Adrenal gland (tissue), 12 donors: Measurements from ENCODE around the gene SYNE2. TPM values are rescaled to one million over a fixed set of nuclear protein-coding genes. Genes with fewer than 3 reads are reported as not detected.

Experiments used
- DNase-seq, 7 donors: peaks; one replicate each; pipeline ENCODE4 v3.0.0-alpha.2; 2019 to 2020
- H3K27ac ChIP-seq, 5 donors: fragments of 200-600 bp; sonication (generic) in 4 of 5; 1 replicate in 3 of 5; 2 replicates in 2 of 5; pipeline versions ENCODE4 v1.5.1 to v1.8.0; 2016 to 2020; ENCODE audit warnings: mild to moderate bottlenecking in 1 of 5
- H3K27me3 ChIP-seq: fragments of 200-600 bp; 2 replicates; pipeline ENCODE4 v1.8.0; 2021
- H3K36me3 ChIP-seq, 2 donors: fragments of 200-600 bp; replicated peaks in 1 of 2; 1 replicate in 1 of 2; 2 replicates in 1 of 2; pipeline versions ENCODE4 v1.5.1 to v1.8.0; 2018 to 2022
- H3K4me1 ChIP-seq, 2 donors: fragments of 200-600 bp; replicated peaks in 1 of 2; 1 replicate in 1 of 2; 2 replicates in 1 of 2; pipeline versions ENCODE4 v1.5.1 to v1.8.0; 2018 to 2021
- H3K4me3 ChIP-seq, 4 donors: fragments of 200-600 bp; sonication (generic) in 3 of 4; one replicate each; pipeline ENCODE4 v1.5.1; 2016 to 2018
- H3K9me3 ChIP-seq, 3 donors: fragments of 200-600 bp; sonication (generic) in 1 of 3; replicated peaks in 1 of 3; 1 replicate in 2 of 3; 2 replicates in 1 of 3; pipeline versions ENCODE4 v1.5.1 to v1.8.0; 2016 to 2021
- CTCF ChIP-seq, 6 experiments: fragments of 450-650 bp in 4 of 6; fragments of 200-600 bp in 2 of 6; sonication (generic) in 1 of 6; IDR thresholded peaks; 1 replicate in 5 of 6; 2 replicates in 1 of 6; pipeline versions ENCODE4 v1.5.1 to v1.8.0; 2016 to 2021; ENCODE audit warnings: antibody characterized with exemption in 6 of 6, mild to moderate bottlenecking in 2 of 6, moderate library complexity in 1 of 6
- POLR2A ChIP-seq, 2 donors: fragments of 450-650 bp; IDR thresholded peaks; one replicate each; pipeline ENCODE4 v1.6.1; 2017; ENCODE audit warnings: antibody characterized with exemption in 2 of 2, mild to moderate bottlenecking in 2 of 2, moderate library complexity in 1 of 2
- WGBS, 4 donors: extraction: QIAGEN DNeasy Blood & Tissue Kit in 2 of 4; methylation state at CpG; one replicate each; pipeline versions ENCODE4 v1.1.5 to v1.1.7; 2013 to 2017; 5-methylcytosine and 5-hydroxymethylcytosine counted together
- intact Hi-C, 2 donors: fragments of 100-400 bp; cut with DNase I; formaldehyde crosslinking; loops; one replicate each; pipeline versions ENCODE4 v1.14.1 to v1.15.0; 2022 to 2023
- polyA plus RNA-seq, 3 donors: library from polyadenylated mRNA; stranded (reverse); fragments of 200-250 nt in 2 of 3; fragments of 350-450 nt in 1 of 3; fragmentation: Illumina TruSeq in 1 of 3; extraction: RNeasy Lipid Tissue Mini Kit (QIAGEN cat#74804) in 1 of 3; gene quantifications; one replicate each; pipeline ENCODE4 v1.2.3, GENCODE V29; 2013 to 2014
- total RNA-seq, 9 donors: library from RNA; depleted of rRNA in 4 of 9; stranded (reverse); fragments of >200 nt in 4 of 9; fragments of 120-200 nt in 1 of 9; fragmentation: NEBNext Ultra II Directional in 1 of 9; extraction: Animal tissue kit (Norgen Biotek cat#: 25700) in 1 of 9; gene quantifications; one replicate each; pipeline versions ENCODE4 v1.1.0 to v1.2.4, GENCODE V29; 2013 to 2023
- donor health status: healthy with polysubstance abuse.
- donor health status: Bipolar disorder and iron deficiency.
- donor health status: DM: yes; HTN: yes; CAD: no.
- donor health status: DM: no; HTN: no; CAD: no.
- donor health status: DM: no; HTN: no; CAD: no.
- donor health status: DM: yes; HTN: yes; CAD: no.

Gene SYNE2
- total and polyA plus RNA-seq, 12 donors: 21.4 to 140 (median 56.1) TPM

- Histone ChIP-seq H3K27me3 (no peaks in the 10 kb centered on the region), H3K36me3 (no peaks in the 10 kb centered on the region), H3K9me3 (no peaks in the 10 kb centered on the region), H3K4me3 (no peak overlapping the region), H3K4me1 (peaks cover 2 to 33% of the 10 kb centered on the region in 2 donors), H3K27ac (no peak overlapping the region)
- no peak for TF ChIP-seq POLR2A (IDR thresholded peaks at IDR 0.05)
- TF ChIP-seq CTCF (IDR thresholded peaks at IDR 0.05): no peak
- DNase-seq: no peak
- intact Hi-C loops: no loop called here
These were observed 57.2 kb downstream of the SYNE2 start for GRCh38 chr14:63909984-63910383.

GRCh38 chr14:63910583-63911363 lies 58.0 kb downstream of the SYNE2 start:
- Histone ChIP-seq H3K27me3 (no peaks in the 10 kb centered on the region), H3K27ac (no peak overlapping the region), H3K9me3 (no peaks in the 10 kb centered on the region), H3K4me1 (peaks cover 2 to 33% of the 10 kb centered on the region in 2 donors), H3K4me3 (no peak overlapping the region), H3K36me3 (no peaks in the 10 kb centered on the region)
- intact Hi-C loops: no loop called here
- 68 to 78% (median 71%) methylated on average over 7 of the region's 7 CpGs for WGBS, 4 donors
- no peak for DNase-seq
- TF ChIP-seq CTCF (IDR thresholded peaks at IDR 0.05): no peak
- no peak for TF ChIP-seq POLR2A (IDR thresholded peaks at IDR 0.05)

- Histone ChIP-seq H3K4me1 (peaks cover 2 to 33% of the 10 kb centered on the region in 2 donors), H3K27me3 (no peaks in the 10 kb centered on the region), H3K4me3 (no peak overlapping the region), H3K9me3 (no peaks in the 10 kb centered on the region), H3K36me3 (no peaks in the 10 kb centered on the region), H3K27ac (no peak overlapping the region)
- no peak for DNase-seq
- TF ChIP-seq CTCF (IDR thresholded peaks at IDR 0.05) (no peak), POLR2A (IDR thresholded peaks at IDR 0.05) (no peak)
- 78 to 94% (median 82%) methylated on average over 1 of the region's 1 CpG for WGBS, 4 donors
- intact Hi-C loops: no loop called here
These were observed 58.6 kb downstream of the SYNE2 start for GRCh38 chr14:63911404-63911803.

- H3K4me3 ChIP-seq: no peak overlapping the region
- no peaks in the 10 kb centered on the region for H3K27me3 ChIP-seq
- intact Hi-C loops: no loop called here
- WGBS, 4 donors: 83 to 97% (median 92%) methylated on average over 1 of the region's 1 CpG
- H3K36me3 ChIP-seq: no peaks in the 10 kb centered on the region
- peaks cover 2 to 33% of the 10 kb centered on the region in 2 donors for H3K4me1 ChIP-seq
- no peaks in the 10 kb centered on the region for H3K9me3 ChIP-seq
- H3K27ac ChIP-seq: no peak overlapping the region
- TF ChIP-seq CTCF (IDR thresholded peaks at IDR 0.05) (no peak), POLR2A (IDR thresholded peaks at IDR 0.05) (no peak)
- no peak for DNase-seq
These were observed 59.5 kb downstream of the SYNE2 start for GRCh38 chr14:63912286-63912685.
